NCI-H2107 treated with DMSO at 0.1 percent for 48 hours (cell line): Measurements from ENCODE around the gene PTTG1IP2.
"Not testable (repeated sequence)": the region's sequence is repeated elsewhere in the genome, so short reads cannot be mapped to it uniquely, and the experiment has no call there.

Experiments used
- DNase-seq: peaks from one replicate; lab custom pipeline; 2025; ENCODE audit not compliant: unreplicated experiment; lab: John Stamatoyannopoulos, UW

Gene PTTG1IP2

GRCh38 chr7:90469554-90469953, at the start of gene PTTG1IP2:
PTTG1IP2 (plus strand) TSS chr7:90469639; CDS start chr7:90469787, 148 bp downstream.
- no peak for DNase-seq

GRCh38 chr7:90421651-90422050, 47.8 kb upstream of the PTTG1IP2 start:
- DNase-seq, result no peak

GRCh38 chr7:90424720-90425119, 44.7 kb upstream of the PTTG1IP2 start:
- no peak for DNase-seq

- no peak for DNase-seq
Observed at GRCh38 chr7:90425376-90425775, 44.1 kb upstream of the PTTG1IP2 start.

- DNase-seq, result no peak
Observed at GRCh38 chr7:90430614-90431460, 38.6 kb upstream of the PTTG1IP2 start.

GRCh38 chr7:90432752-90433151, 36.7 kb upstream of the PTTG1IP2 start:
- DNase-seq, result no peak

GRCh38 chr7:90433221-90433620, 36.2 kb upstream of the PTTG1IP2 start:
- DNase-seq, result no peak

GRCh38 chr7:90445633-90446032, 23.8 kb upstream of the PTTG1IP2 start:
- no peak for DNase-seq

GRCh38 chr7:90446137-90446899, 23.1 kb upstream of the PTTG1IP2 start:
- DNase-seq, result no peak

- DNase-seq, result peak; percentile 43
Observed at GRCh38 chr7:90453259-90453891, 16.1 kb upstream of the PTTG1IP2 start.

GRCh38 chr7:90453931-90454330, 15.5 kb upstream of the PTTG1IP2 start:
- no peak for DNase-seq

GRCh38 chr7:90455163-90456030, 14.0 kb upstream of the PTTG1IP2 start:
- peak; percentile 70 for DNase-seq

- DNase-seq, result no peak
Observed at GRCh38 chr7:90458104-90458503, 11.3 kb upstream of the PTTG1IP2 start.

- DNase-seq, result no peak
Observed at GRCh38 chr7:90459888-90460287, 9.6 kb upstream of the PTTG1IP2 start.

- peak; percentile 33 for DNase-seq
Observed at GRCh38 chr7:90461219-90461618, 8.2 kb upstream of the PTTG1IP2 start.

GRCh38 chr7:90463151-90463628, 6.2 kb upstream of the PTTG1IP2 start:
- DNase-seq, result not testable (repeated sequence)

- DNase-seq, result no peak
Observed at GRCh38 chr7:90465816-90466215, 3.6 kb upstream of the PTTG1IP2 start.

GRCh38 chr7:90472805-90473540, 3.5 kb downstream of the PTTG1IP2 start:
- no peak for DNase-seq

GRCh38 chr7:90473814-90474213, 4.4 kb downstream of the PTTG1IP2 start:
- no peak for DNase-seq
